NCI-H69 (cell line): ENCODE measurements around the gene ZNF646.

ENCODE experiments used
- DNase-seq: peaks from one replicate; lab custom pipeline; 2025; lab: John Stamatoyannopoulos, UW

The ZNF646 gene

DNA sequence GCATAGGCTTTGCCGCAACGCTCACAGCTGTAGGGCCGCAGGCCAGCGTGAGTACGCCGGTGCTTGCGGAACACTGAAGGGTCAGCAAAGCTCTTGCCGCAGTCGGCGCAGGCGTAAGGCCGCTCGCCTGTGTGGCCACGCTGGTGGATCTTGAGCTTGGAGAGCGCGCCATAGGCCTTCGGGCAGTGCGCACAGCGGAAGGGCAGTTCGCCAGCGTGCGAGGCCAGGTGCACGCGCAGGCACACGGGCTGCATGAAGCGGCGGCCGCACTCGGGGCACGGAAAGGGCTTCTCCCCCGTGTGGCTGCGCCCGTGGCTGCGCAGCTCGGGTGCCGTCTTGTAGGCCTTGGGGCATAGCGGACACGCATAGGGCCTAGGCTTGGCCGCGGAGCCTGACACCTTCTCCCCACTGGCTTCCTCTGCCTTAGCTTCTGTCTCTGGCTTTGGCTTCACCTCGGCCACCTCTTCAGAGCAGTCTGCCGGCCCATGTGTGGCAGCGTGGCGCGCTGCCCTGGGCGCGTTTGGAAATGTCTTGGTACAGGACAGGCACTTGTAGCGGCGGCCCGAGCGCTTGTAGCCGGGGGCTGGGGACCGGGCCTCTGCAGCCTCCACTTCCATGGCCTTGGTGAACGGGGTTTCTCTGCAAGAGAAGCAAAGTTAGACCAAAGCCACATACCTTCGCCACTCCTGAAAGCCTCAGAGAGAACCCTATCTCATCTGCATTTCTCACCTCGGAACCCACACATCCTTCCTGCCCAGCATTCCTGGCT, 10.2 kb upstream of the ZNF646 start:
- DNase-seq, result no peak

- DNase-seq, result no peak
These were observed 9.2 kb upstream of the ZNF646 start for GRCh38 chr16:31064882-31065461.

GRCh38 chr16:31067342-31067741, 6.9 kb upstream of the ZNF646 start:
- DNase-seq, result no peak

DNA sequence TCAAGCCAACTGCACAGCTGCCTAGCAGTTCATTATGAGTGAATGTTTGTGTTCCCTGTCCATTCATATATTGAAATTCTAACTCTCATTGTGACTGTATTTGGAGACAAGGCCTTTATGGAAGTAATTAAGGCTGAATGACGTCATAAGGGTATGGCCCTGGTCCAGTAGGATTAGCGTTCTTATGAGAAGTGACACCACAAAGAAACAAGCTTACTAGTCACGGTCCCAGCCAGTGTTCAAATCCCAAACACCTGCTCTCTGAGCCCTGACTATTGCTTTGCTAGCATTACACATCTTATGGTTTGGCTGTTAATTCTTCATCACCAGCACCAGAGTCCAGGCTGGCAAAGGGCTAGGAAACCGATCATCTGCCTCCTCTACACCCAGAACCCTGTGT, 2.4 kb upstream of the ZNF646 start:
- DNase-seq, result peak; percentile 50

GRCh38 chr16:31072540-31073141, 1.6 kb upstream of the ZNF646 start:
- DNase-seq, result peak; percentile 65

DNA sequence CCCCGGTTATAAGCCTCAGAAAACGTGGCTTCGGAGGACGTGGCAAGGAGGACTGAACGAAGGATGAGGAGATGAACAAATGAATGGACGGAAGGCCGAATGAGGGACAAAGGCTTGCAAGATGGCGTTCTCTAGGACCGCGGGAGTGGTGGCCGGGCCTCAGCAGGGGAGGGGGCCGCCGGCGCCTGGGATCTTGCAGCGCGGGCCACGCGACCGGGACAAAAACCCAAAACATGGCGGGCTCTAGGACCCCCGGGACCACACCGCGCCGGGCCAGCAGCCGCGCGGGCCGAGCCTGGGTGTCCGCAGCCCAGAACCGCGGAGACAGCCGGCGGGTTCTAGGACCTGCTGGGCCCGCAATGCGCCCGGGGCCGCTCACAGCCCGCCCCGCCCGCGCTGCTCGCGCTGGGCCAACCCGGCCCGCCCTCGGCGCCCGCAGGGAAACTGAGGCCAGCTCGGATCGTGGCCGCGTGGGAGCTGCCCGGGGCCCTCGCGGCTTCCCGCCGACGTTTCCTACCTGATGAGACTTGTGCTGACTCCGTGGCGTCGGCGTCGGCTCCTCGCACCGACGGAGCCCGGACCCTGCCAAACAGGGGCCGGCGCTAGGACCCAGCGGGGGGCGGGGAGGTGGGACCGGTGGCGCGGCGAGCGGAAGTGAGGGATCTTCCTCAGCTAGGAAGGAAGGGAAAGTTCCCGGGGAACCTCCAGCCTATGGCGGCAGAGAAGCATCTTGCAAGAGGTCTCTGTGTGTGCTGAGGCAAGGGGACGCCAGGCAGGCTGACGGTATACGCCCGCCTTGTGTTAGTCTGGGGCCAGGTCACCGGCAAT, 866 bp upstream of the ZNF646 start:
- peak; percentile 96 for DNase-seq

DNA sequence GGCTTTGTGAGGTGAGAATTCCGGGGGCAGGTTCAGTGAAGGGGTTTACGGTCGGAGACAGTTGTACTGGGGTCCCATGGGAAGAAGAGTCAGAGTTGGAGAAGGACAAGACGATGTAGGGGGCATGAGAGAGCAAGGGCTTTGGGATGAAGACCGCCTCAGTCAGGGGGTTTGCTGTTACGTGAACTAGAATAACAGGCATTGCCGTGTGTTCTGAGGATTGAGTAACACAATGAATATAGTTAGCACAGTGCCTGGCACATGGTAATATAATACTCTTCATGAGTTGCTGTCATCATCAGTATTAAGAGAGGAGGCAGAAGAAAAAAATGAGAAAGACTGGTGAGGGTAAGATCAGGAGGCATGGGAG, 577 bp downstream of the ZNF646 start:
- no peak for DNase-seq

DNA sequence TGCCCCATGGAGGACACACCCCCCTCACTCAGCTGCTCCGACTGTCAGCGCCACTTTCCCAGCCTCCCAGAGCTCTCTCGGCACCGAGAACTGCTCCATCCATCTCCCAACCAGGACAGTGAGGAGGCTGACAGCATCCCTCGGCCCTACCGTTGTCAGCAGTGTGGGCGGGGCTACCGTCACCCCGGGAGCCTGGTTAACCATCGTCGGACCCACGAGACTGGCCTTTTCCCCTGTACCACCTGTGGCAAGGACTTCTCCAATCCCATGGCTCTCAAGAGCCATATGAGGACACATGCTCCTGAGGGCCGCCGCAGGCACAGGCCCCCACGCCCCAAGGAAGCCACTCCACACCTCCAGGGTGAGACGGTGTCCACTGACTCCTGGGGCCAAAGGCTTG, 2.1 kb downstream of the ZNF646 start:
- DNase-seq, result no peak

GRCh38 chr16:31077024-31077423, 2.8 kb downstream of the ZNF646 start:
- no peak for DNase-seq

- no peak for DNase-seq
These were observed 3.6 kb downstream of the ZNF646 start for GRCh38 chr16:31077592-31078396.

DNA sequence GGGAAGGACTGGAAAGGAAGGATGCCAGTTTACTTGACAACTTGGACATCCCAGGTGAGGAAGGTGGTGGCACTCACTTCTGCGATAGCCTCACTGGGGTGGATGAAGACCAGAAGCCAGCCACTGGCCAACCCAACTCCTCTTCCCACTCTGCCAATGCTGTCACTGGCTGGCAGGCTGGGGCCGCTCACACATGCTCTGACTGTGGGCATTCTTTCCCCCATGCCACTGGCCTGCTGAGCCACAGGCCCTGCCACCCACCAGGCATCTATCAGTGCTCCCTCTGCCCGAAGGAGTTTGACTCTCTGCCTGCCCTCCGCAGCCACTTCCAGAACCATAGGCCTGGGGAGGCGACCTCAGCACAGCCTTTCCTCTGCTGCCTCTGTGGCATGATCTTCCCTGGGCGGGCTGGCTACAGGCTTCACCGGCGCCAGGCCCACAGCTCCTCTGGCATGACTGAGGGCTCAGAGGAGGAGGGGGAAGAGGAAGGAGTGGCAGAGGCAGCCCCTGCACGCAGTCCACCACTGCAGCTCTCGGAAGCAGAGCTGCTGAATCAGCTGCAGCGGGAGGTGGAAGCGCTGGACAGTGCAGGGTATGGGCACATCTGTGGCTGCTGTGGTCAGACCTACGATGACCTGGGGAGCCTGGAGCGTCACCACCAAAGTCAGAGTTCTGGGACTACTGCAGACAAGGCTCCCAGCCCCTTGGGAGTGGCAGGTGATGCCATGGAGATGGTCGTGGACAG, 4.5 kb downstream of the ZNF646 start:
- DNase-seq, result no peak

GRCh38 chr16:31079342-31079944, 5.2 kb downstream of the ZNF646 start:
- no peak for DNase-seq

GRCh38 chr16:31080035-31080629, 5.9 kb downstream of the ZNF646 start:
- no peak for DNase-seq

GRCh38 chr16:31080756-31081419, 6.7 kb downstream of the ZNF646 start:
- no peak for DNase-seq

GRCh38 chr16:31081428-31082351, 7.5 kb downstream of the ZNF646 start:
- DNase-seq, result no peak

DNA sequence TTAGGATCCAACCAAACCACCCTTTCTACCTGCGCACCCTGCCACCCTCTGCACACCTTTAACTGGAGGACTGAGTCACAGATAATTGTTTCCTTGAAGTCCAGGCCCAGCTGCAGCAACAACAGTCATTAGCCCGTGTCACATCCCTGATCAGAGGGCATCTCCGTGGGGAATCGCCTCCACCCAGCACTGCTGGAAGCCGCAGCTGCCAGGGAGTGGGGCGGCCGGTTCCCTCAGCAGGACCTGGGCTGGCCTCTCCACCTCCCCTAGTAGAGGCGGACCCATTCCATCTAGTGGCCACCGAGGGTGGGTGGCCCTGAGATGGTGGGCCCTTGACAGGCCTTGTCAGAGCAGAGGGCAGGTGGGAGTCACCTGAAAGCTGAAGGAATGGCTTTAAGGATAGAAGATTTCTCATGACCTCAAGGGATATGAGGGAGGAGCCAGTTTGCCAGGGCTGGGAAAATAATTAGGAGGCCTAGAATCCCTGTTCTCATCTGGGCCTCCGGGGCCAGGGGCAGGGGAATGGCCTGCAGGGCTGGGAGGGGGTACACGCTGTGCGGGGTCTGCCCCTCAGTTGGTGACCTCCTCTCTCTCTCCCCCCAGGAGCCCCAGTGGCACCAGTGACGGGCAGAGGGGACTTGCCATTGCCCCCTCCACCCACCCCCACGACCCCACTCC, 8.3 kb downstream of the ZNF646 start:
- DNase-seq, result peak; percentile 50

- no peak for DNase-seq
These were observed 8.9 kb downstream of the ZNF646 start for GRCh38 chr16:31083081-31083480.

DNA sequence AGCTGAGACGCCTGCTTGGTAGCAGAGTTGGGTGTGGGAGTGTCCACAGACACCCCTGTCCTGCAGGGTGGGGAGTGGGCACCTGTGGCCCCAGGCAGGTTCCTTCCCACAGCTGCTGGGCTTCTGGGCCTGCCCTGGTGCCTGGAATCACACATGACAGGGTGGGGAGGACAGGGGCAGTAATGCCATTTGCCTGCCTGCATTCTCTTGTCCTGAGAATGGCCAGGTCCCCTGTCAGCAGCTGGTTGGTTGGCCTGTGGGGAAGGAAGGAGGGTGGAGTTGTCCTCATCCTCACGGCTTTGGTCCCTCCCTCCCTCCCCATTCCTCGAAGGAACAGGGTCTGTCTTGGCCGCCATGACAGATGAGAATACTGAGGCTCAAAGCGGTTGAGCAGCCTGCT, 9.3 kb downstream of the ZNF646 start:
- DNase-seq, result no peak
